GM19240 (cell line): Measurements from ENCODE around the gene DLGAP1.

Experiments
- DNase-seq: peaks from one replicate; pipeline ENCODE4 v3.0.0; 2011; ENCODE audit warnings: low spot score; ENCODE audit not compliant: insufficient read length

Gene DLGAP1

GRCh38 chr18:3906116-3906750 is 548.9 kb downstream of the DLGAP1 start:
- DNase-seq = no peak

- no peak for DNase-seq
Observed at GRCh38 chr18:3903337-3903736, 551.8 kb downstream of the DLGAP1 start.

GRCh38 chr18:3902676-3903075 is 552.4 kb downstream of the DLGAP1 start:
- no peak for DNase-seq

- no peak for DNase-seq
Observed at GRCh38 chr18:3901811-3902210, 553.3 kb downstream of the DLGAP1 start.

- no peak for DNase-seq
Observed at GRCh38 chr18:3901042-3901441, 554.1 kb downstream of the DLGAP1 start.

- DNase-seq = no peak
Observed at GRCh38 chr18:3900327-3900726, 554.8 kb downstream of the DLGAP1 start.

- DNase-seq = no peak
Observed at GRCh38 chr18:3898861-3899613, 556.1 kb downstream of the DLGAP1 start.

GRCh38 chr18:3892152-3892551 is 563.0 kb downstream of the DLGAP1 start:
- no peak for DNase-seq

GRCh38 chr18:3891245-3891644 is 563.9 kb downstream of the DLGAP1 start:
- no peak for DNase-seq

- no peak for DNase-seq
Observed at GRCh38 chr18:3889803-3890202, 565.3 kb downstream of the DLGAP1 start.

GRCh38 chr18:3889121-3889520 is 566.0 kb downstream of the DLGAP1 start:
- no peak for DNase-seq

- DNase-seq = no peak
Observed at GRCh38 chr18:3886575-3887322, 568.4 kb downstream of the DLGAP1 start.

- DNase-seq = no peak
Observed at GRCh38 chr18:3885209-3885792, 569.8 kb downstream of the DLGAP1 start.

GRCh38 chr18:3879836-3880120 is 575.3 kb downstream of the DLGAP1 start:
- DNase-seq = no peak

- DNase-seq = no peak
Observed at GRCh38 chr18:3879114-3879835, 575.8 kb downstream of the DLGAP1 start.

GRCh38 chr18:3878401-3878800 is 576.7 kb downstream of the DLGAP1 start:
- DNase-seq = no peak

GRCh38 chr18:3877678-3878077 is 577.4 kb downstream of the DLGAP1 start:
- DNase-seq = no peak

GRCh38 chr18:3875961-3876360 is 579.1 kb downstream of the DLGAP1 start:
- DNase-seq = no peak

- no peak for DNase-seq
Observed at GRCh38 chr18:3875376-3875775, 579.7 kb downstream of the DLGAP1 start.

- no peak for DNase-seq
Observed at GRCh38 chr18:3874581-3874980, 580.5 kb downstream of the DLGAP1 start.

- DNase-seq = no peak
Observed at GRCh38 chr18:3874125-3874524, 581.0 kb downstream of the DLGAP1 start.

- no peak for DNase-seq
Observed at GRCh38 chr18:3873698-3874097, 581.4 kb downstream of the DLGAP1 start.
